ENCODE measurements around the gene ELN. TPM values are rescaled to one million over a fixed set of nuclear protein-coding genes. Genes with fewer than 3 reads are reported as not detected.

ELN gene
- total RNA-seq, 2 donors from 2014 or later: 1,484 to 3,836 TPM

- peaks cover 20 to 52% of the 10 kb centered on the region in 2 donors for H3K4me1 ChIP-seq (ENCODE audit: control insufficient read depth in 1 of 2, low read depth in 2 of 2)
- no peaks in the 10 kb centered on the region for H3K36me3 ChIP-seq
- TF ChIP-seq CTCF (IDR thresholded peaks at IDR 0.05): no peak
- DNase-seq (ENCODE audit: low spot score) (no peak), ATAC-seq (ENCODE audit: insufficient number of reproducible peaks, low FRiP score, low read depth) (no peak)
- no peaks in the 10 kb centered on the region for H3K9me3 ChIP-seq
- no peak overlapping the region for H3K27ac ChIP-seq
- H3K27me3 ChIP-seq (replicated peaks; ENCODE audit: insufficient read depth): no peaks in the 10 kb centered on the region
- H3K4me3 ChIP-seq: no peak overlapping the region
These were observed 44.4 kb upstream of the ELN start for GRCh38 chr7:73983437-73984164.

GRCh38 chr7:73984481-73985205, 43.3 kb upstream of the ELN start:
- DNase-seq (ENCODE audit: low spot score): no peak
- ATAC-seq (ENCODE audit: insufficient number of reproducible peaks, low FRiP score, low read depth): no peak
- Histone ChIP-seq H3K27ac (peak overlapping the region; percentile 93 to 96), H3K9me3 (no peaks in the 10 kb centered on the region), H3K36me3 (no peaks in the 10 kb centered on the region), H3K4me3 (no peak overlapping the region), H3K4me1 (ENCODE audit: control insufficient read depth in 1 of 2, low read depth in 2 of 2) (peaks cover 11 to 52% of the 10 kb centered on the region in 2 donors), H3K27me3 (replicated peaks; ENCODE audit: insufficient read depth) (no peaks in the 10 kb centered on the region)
- TF ChIP-seq CTCF (IDR thresholded peaks at IDR 0.05): no peak

- peaks cover 11 to 53% of the 10 kb centered on the region in 2 donors for H3K4me1 ChIP-seq (ENCODE audit: control insufficient read depth in 1 of 2, low read depth in 2 of 2)
- TF ChIP-seq CTCF (IDR thresholded peaks at IDR 0.05): peak; percentile 9
- H3K27me3 ChIP-seq (replicated peaks; ENCODE audit: insufficient read depth): no peaks in the 10 kb centered on the region
- H3K4me3 ChIP-seq: peak overlapping the region; percentile 32
- H3K27ac ChIP-seq: peak overlapping the region; percentile 93 to 96
- no peaks in the 10 kb centered on the region for H3K9me3 ChIP-seq
- ATAC-seq (ENCODE audit: insufficient number of reproducible peaks, low FRiP score, low read depth) (no peak), DNase-seq (ENCODE audit: low spot score) (no peak)
- H3K36me3 ChIP-seq: no peaks in the 10 kb centered on the region
These were observed 42.2 kb upstream of the ELN start for GRCh38 chr7:73985737-73986141.

GRCh38 chr7:73986158-73986631, 41.8 kb upstream of the ELN start:
- peaks cover 14 to 58% of the 10 kb centered on the region in 2 donors for H3K4me1 ChIP-seq (ENCODE audit: control insufficient read depth in 1 of 2, low read depth in 2 of 2)
- no peaks in the 10 kb centered on the region for H3K27me3 ChIP-seq (replicated peaks; ENCODE audit: insufficient read depth)
- TF ChIP-seq CTCF (IDR thresholded peaks at IDR 0.05): no peak
- ATAC-seq (ENCODE audit: insufficient number of reproducible peaks, low FRiP score, low read depth): no peak
- H3K36me3 ChIP-seq: no peaks in the 10 kb centered on the region
- peak; percentile 46 for DNase-seq (ENCODE audit: low spot score)
- peak overlapping the region; percentile 93 to 96 for H3K27ac ChIP-seq
- peak overlapping the region; percentile 32 for H3K4me3 ChIP-seq
- H3K9me3 ChIP-seq: no peaks in the 10 kb centered on the region

GRCh38 chr7:73987298-73987697, 40.7 kb upstream of the ELN start:
- ATAC-seq (ENCODE audit: insufficient number of reproducible peaks, low FRiP score, low read depth) (no peak), DNase-seq (ENCODE audit: low spot score) (no peak)
- Histone ChIP-seq H3K4me1 (ENCODE audit: control insufficient read depth in 1 of 2, low read depth in 2 of 2) (peaks cover 15 to 67% of the 10 kb centered on the region in 2 donors), H3K4me3 (no peak overlapping the region), H3K27ac (peak overlapping the region; percentile 93 to 96), H3K27me3 (replicated peaks; ENCODE audit: insufficient read depth) (no peaks in the 10 kb centered on the region), H3K36me3 (no peaks in the 10 kb centered on the region), H3K9me3 (no peaks in the 10 kb centered on the region)
- no peak for TF ChIP-seq CTCF (IDR thresholded peaks at IDR 0.05)

Measured in thoracic aorta (tissue), 2 donors.